Gastrocnemius medialis (tissue), 4 donors: ENCODE data around the gene CAMK1G.

Experiments used
- POLR2A ChIP-seq, 2 donors: fragments of 450-650 bp; IDR thresholded peaks; one replicate each; pipeline ENCODE4 v1.6.1; 2017; ENCODE audit warnings: antibody characterized with exemption in 2 of 2, mild to moderate bottlenecking in 2 of 2, moderate library complexity in 2 of 2
- TF ChIP-seq, protein P1 (sequence below), 5 experiments: fragments of 450-650 bp in 3 of 5; fragments of 200-600 bp in 2 of 5; sonication (generic) in 2 of 5; IDR thresholded peaks in 4 of 5; conservative IDR thresholded peaks in 1 of 5; 1 replicate in 4 of 5; 2 replicates in 1 of 5; pipeline ENCODE4 v1.5.1; 2016 to 2019; ENCODE audit warnings: antibody characterized with exemption in 5 of 5, mild to moderate bottlenecking in 3 of 5, moderate library complexity in 3 of 5

DNA sequence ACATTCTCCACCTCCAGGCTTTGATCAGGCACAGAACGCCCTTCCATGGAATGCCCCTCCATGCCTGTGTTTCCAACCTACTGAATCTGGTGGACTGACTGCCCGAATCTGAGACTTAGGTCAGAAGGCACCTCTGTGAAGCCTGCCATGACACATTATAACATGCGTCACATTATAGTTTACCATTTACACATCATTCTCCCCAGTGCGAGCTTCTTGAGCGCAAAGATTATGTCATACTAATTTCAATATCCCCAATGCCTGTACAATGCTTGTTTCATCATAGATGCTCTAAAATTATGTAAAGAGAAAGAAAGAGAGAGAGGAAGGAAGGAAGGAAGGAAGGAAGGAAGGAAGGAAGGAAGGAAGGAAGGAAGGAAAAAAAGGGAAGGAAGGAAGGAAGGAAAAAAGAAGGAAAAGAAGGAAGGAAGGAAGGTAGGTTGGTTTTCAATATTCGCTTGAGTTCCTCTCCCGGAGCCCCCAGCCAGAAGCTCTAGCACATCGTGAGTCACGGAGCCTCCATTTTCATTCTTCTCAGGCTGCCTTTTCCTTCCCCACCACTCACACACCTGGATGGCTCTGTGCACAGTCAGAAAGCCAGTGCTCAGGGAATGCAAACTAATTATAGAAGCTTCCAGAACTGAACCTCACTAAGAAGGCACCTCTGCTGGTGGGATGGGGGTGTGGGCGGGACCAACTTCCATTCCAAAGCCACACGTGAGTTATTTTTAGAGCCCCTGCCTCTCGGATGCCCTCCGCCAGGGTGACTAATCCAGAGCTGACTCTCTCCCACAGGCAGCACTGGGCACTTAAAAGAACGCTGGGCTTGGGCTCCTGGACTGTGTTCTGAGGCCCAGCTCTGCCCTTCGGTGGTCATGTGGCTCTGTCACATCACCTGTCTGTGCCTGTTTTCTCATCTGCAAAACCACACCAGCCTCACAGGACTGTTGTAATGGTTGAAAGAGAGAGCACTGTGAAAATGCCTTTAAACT is 41.3 kb downstream of the CAMK1G start:
- TF ChIP-seq POLR2A (IDR thresholded peaks at IDR 0.05): peak in 1 of 2 donors; percentile 39
- TF ChIP-seq, protein P1, sequence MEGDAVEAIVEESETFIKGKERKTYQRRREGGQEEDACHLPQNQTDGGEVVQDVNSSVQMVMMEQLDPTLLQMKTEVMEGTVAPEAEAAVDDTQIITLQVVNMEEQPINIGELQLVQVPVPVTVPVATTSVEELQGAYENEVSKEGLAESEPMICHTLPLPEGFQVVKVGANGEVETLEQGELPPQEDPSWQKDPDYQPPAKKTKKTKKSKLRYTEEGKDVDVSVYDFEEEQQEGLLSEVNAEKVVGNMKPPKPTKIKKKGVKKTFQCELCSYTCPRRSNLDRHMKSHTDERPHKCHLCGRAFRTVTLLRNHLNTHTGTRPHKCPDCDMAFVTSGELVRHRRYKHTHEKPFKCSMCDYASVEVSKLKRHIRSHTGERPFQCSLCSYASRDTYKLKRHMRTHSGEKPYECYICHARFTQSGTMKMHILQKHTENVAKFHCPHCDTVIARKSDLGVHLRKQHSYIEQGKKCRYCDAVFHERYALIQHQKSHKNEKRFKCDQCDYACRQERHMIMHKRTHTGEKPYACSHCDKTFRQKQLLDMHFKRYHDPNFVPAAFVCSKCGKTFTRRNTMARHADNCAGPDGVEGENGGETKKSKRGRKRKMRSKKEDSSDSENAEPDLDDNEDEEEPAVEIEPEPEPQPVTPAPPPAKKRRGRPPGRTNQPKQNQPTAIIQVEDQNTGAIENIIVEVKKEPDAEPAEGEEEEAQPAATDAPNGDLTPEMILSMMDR (IDR thresholded peaks at IDR 0.05 in 4 of 5, conservative IDR thresholded peaks at IDR 0.05 in 1 of 5): peak in 4 of 5 experiments; percentile 15 to 39 (median 26)
